SK-N-SH treated with all-trans-retinoic acid at 6 μM for 48 hours (cell line): ENCODE results near the gene ASAP2.

Source experiments
- ATAC-seq: fragments of 200-7000 bp; cut with Tn5 transposase; 3 replicates; pipeline ENCODE4 v1.9.1; 2020; ENCODE audit warnings: mild to moderate bottlenecking, moderate library complexity
- ARNTL ChIP-seq: fragments of 450-650 bp; formaldehyde crosslinking; IDR thresholded peaks from 2 replicates; pipeline ENCODE4 v1.5.0; 2020; ENCODE audit warnings: low read depth, mild to moderate bottlenecking, moderate library complexity, borderline replicate concordance
- BACH2 ChIP-seq: fragments of 250-450 bp; sonication (Bioruptor Pico); IDR thresholded peaks from 2 replicates; pipeline ENCODE4 v1.9.0; 2021; ENCODE audit warnings: mild to moderate bottlenecking, borderline replicate concordance
- CSDC2 ChIP-seq: fragments of 250-450 bp; sonication (Bioruptor Pico); IDR thresholded peaks from 2 replicates; pipeline ENCODE4 v1.5.0; 2020; ENCODE audit warnings: mild to moderate bottlenecking, moderate library complexity
- ESRRG ChIP-seq: fragments of 250-450 bp; sonication (Bioruptor Pico); IDR thresholded peaks from 2 replicates; pipeline ENCODE4 v1.6.1; 2021; ENCODE audit warnings: mild to moderate bottlenecking
- GLIS3 ChIP-seq: fragments of 250-450 bp; sonication (Bioruptor Pico); IDR thresholded peaks from 2 replicates; pipeline ENCODE4 v1.5.0; 2020; ENCODE audit warnings: mild to moderate bottlenecking, moderate library complexity
- ISL1 ChIP-seq: fragments of 250-450 bp; sonication (Bioruptor Pico); IDR thresholded peaks from 2 replicates; pipeline ENCODE4 v2.1.2; 2022; ENCODE audit warnings: mild to moderate bottlenecking, moderate library complexity
- OSR1 ChIP-seq: fragments of 250-450 bp; sonication (Bioruptor Pico); IDR thresholded peaks from 2 replicates; pipeline ENCODE4 v1.8.0; 2022; ENCODE audit warnings: moderate library complexity, mild to moderate bottlenecking, inconsistent platforms
- RARB ChIP-seq: fragments of 250-450 bp; sonication (Bioruptor Pico); IDR thresholded peaks from 2 replicates; pipeline ENCODE4 v1.8.0; 2021; ENCODE audit warnings: mild to moderate bottlenecking, moderate library complexity
- SNAI2 ChIP-seq: fragments of 250-450 bp; sonication (Bioruptor Pico); IDR thresholded peaks from 2 replicates; pipeline ENCODE4 v1.5.0; 2020; ENCODE audit warnings: mild to moderate bottlenecking, moderate library complexity
- TCF4 ChIP-seq: fragments of 250-450 bp; sonication (Bioruptor Pico); IDR thresholded peaks from 2 replicates; pipeline ENCODE4 v1.8.0; 2021; ENCODE audit warnings: mild to moderate bottlenecking, moderate library complexity, borderline replicate concordance
- TOX ChIP-seq: fragments of 250-450 bp; sonication (Bioruptor Pico); IDR thresholded peaks from 2 replicates; pipeline ENCODE4 v1.8.0; 2021; ENCODE audit warnings: mild to moderate bottlenecking, moderate library complexity, borderline replicate concordance
- ZC3H10 ChIP-seq: fragments of 250-450 bp; sonication (Bioruptor Pico); IDR thresholded peaks from 2 replicates; pipeline ENCODE4 v1.5.1; 2021; ENCODE audit warnings: mild to moderate bottlenecking, moderate library complexity
- ZFP3 ChIP-seq: fragments of 250-450 bp; sonication (Bioruptor Pico); IDR thresholded peaks from 2 replicates; pipeline ENCODE4 v1.5.0; 2020; ENCODE audit warnings: mild to moderate bottlenecking, moderate library complexity
- ZFP30 ChIP-seq: fragments of 450-650 bp; formaldehyde crosslinking; IDR thresholded peaks from 2 replicates; pipeline ENCODE4 v1.5.0; 2022; ENCODE audit warnings: mild to moderate bottlenecking, moderate library complexity
- ZNF565 ChIP-seq: fragments of 450-650 bp; formaldehyde crosslinking; conservative IDR thresholded peaks from 2 replicates; pipeline ENCODE4 v1.5.0; 2020; ENCODE audit warnings: low read depth, mild to moderate bottlenecking, moderate library complexity
- ZNF70 ChIP-seq: fragments of 450-650 bp; formaldehyde crosslinking; IDR thresholded peaks from 2 replicates; pipeline ENCODE4 v1.5.0; 2020; ENCODE audit warnings: mild to moderate bottlenecking, moderate library complexity
- ZNF8 ChIP-seq: fragments of 450-650 bp; formaldehyde crosslinking; IDR thresholded peaks from 2 replicates; pipeline ENCODE4 v1.5.0; 2020; ENCODE audit warnings: mild to moderate bottlenecking, moderate library complexity
- TF ChIP-seq, protein P1 (sequence below): fragments of 250-450 bp; sonication (Bioruptor Pico); IDR thresholded peaks from 2 replicates; pipeline ENCODE4 v1.8.0; 2021; ENCODE audit warnings: low read depth, mild to moderate bottlenecking, moderate library complexity, borderline replicate concordance
- TF ChIP-seq, protein P2 (sequence below): fragments of 250-450 bp; sonication (Bioruptor Pico); IDR thresholded peaks from 2 replicates; pipeline ENCODE4 v1.5.1; 2021; ENCODE audit warnings: mild to moderate bottlenecking, moderate library complexity
- TF ChIP-seq, protein P3 (sequence below): fragments of 250-450 bp; sonication (Bioruptor Pico); IDR thresholded peaks from 2 replicates; pipeline ENCODE4 v1.5.0; 2020; ENCODE audit warnings: mild to moderate bottlenecking, moderate library complexity
- TF ChIP-seq, protein P4 (sequence below): fragments of 250-450 bp; sonication (Bioruptor Pico); IDR thresholded peaks from 2 replicates; pipeline ENCODE4 v1.5.1; 2020; ENCODE audit warnings: low read depth, mild to moderate bottlenecking, moderate library complexity

Gene ASAP2

DNA sequence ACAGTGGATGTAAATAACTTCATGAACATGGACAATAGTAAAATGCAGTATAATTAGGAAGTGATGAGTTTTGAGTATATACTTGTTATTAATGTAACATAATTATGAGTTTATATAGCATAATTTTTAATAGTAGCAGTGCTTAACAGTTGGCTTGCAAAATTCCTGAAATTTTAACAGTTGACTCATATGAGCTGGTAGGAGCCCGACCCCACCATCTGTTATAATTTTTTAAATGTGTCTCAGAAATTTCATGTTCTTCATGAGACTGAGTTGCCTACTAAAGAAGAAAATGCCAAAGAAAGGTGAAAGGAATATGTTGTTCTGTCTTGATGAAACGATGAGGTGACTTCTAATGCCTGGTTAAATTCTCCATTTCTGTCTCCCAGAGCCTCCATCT, 154.1 kb downstream of the ASAP2 start:
- TF ChIP-seq ISL1 (CRISPR knock-in tag) (no peak), CSDC2 (CRISPR knock-in tag) (no peak), TCF4 (CRISPR knock-in tag) (no peak), ZNF565 (CRISPR knock-in tag) (no peak), ZNF8 (CRISPR knock-in tag) (no peak), BACH2 (CRISPR knock-in tag) (no peak), RARB (CRISPR knock-in tag) (no peak), ZC3H10 (CRISPR knock-in tag) (no peak), ZNF70 (no peak), SNAI2 (no peak)
- TF ChIP-seq, protein P1, sequence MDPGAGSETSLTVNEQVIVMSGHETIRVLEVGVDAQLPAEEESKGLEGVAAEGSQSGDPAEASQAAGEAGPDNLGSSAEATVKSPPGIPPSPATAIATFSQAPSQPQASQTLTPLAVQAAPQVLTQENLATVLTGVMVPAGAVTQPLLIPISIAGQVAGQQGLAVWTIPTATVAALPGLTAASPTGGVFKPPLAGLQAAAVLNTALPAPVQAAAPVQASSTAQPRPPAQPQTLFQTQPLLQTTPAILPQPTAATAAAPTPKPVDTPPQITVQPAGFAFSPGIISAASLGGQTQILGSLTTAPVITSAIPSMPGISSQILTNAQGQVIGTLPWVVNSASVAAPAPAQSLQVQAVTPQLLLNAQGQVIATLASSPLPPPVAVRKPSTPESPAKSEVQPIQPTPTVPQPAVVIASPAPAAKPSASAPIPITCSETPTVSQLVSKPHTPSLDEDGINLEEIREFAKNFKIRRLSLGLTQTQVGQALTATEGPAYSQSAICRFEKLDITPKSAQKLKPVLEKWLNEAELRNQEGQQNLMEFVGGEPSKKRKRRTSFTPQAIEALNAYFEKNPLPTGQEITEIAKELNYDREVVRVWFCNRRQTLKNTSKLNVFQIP (CRISPR knock-in tag), result no peak

DNA sequence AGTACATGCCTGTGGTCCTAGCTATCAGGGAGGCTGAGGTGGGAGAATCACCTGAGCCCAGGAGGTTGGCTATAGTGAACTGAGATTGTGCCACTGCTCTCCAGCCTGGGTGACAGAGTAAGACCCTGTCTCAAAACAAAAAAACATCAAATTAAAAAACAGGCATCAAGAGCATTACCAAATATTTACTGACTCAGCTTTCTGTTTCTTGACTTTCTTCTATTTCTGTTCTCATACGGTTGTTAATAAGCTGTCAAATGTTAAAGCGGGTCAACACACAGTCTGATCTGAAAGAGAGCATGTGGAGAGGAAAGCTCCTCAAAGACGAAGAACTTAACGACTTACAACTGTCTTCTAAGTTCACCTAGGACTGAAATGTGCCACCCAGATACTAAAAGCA, 157.8 kb downstream of the ASAP2 start:
- no peak for ATAC-seq
- TF ChIP-seq SNAI2 (no peak), ZFP3 (CRISPR knock-in tag) (no peak), ZFP30 (CRISPR knock-in tag) (no peak), BACH2 (CRISPR knock-in tag) (no peak), TCF4 (CRISPR knock-in tag) (no peak), ISL1 (CRISPR knock-in tag) (no peak), ZNF70 (no peak), ARNTL (CRISPR knock-in tag) (no peak), GLIS3 (no peak)
- TF ChIP-seq, protein P2, sequence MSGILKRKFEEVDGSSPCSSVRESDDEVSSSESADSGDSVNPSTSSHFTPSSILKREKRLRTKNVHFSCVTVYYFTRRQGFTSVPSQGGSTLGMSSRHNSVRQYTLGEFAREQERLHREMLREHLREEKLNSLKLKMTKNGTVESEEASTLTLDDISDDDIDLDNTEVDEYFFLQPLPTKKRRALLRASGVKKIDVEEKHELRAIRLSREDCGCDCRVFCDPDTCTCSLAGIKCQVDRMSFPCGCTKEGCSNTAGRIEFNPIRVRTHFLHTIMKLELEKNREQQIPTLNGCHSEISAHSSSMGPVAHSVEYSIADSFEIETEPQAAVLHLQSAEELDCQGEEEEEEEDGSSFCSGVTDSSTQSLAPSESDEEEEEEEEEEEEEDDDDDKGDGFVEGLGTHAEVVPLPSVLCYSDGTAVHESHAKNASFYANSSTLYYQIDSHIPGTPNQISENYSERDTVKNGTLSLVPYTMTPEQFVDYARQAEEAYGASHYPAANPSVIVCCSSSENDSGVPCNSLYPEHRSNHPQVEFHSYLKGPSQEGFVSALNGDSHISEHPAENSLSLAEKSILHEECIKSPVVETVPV, result no peak
- TF ChIP-seq, protein P1 (CRISPR knock-in tag), result no peak

More for the DNA sequence above, 154.1 kb downstream of the ASAP2 start:
- ATAC-seq, result peak; percentile 25; the same call in 1 of the 3 replicates

DNA sequence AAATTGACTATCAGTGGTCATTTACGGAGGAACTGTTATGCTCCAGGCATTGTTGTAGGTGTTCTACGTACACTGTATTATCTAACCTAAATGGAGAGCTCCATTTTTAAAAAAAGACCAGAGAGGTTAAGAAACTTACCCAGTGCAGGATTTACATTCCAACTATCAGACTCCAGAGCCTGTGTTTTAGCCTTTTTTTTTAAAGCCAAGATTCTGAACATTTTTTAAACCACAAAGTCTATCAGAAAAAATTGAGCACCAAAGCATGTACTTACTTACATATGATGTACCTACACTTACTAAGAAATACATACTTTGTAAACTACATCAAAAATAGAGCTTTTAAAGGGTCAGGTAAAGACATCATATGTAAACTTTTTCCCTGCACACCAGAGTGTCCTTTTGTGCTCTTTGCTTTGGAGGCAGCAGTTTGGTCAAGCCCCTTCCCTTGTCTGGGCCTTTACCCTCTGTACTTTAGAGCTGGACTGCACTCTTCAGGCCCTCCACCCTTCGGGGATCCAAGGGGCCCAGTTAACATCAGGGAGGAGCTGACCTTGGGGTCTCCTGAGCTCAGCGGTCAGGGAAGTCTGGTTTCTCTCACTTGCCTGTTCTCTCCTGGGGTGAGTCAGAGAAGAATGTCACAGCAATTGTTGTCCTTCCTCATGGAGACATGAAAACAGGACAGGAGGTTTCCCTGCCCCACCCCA, 158.3 kb downstream of the ASAP2 start:
- TF ChIP-seq TOX (no peak), ESRRG (CRISPR knock-in tag) (no peak), ZFP30 (CRISPR knock-in tag) (no peak), ISL1 (CRISPR knock-in tag) (no peak), ZNF70 (no peak), TCF4 (CRISPR knock-in tag) (no peak), ZNF8 (CRISPR knock-in tag) (no peak)
- TF ChIP-seq, protein P2, result no peak
- TF ChIP-seq, all 23 proteins: peak for 0
- ATAC-seq, result peak; percentile 60

DNA sequence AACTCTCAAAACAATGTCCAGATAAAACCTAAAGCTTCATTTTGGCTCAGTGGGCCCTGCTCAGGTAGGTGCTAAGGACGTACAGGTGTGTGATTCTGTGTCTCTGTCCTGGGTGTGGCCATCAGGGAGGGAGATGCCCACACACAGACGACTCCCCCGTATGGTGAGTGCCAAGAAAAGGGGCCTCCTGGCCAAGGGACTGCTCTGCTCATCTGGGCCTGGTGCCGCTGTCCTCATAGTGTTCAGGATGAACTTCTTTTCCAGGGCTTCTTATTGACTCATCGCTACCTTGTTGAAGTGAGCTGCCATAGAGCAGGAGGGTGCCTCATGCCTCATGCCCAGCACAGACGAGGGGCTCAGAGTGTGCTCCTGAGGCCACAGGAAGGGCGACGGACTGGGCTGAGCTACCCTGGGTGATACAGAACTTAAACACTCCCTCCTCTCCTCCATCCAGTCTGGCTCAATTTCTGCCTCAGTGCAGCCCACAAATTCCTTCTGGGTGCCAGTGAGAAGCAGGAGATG, 158.9 kb downstream of the ASAP2 start:
- ATAC-seq, result peak; percentile 13
- TF ChIP-seq, protein P2, result no peak
- no peak for TF ChIP-seq SNAI2
- TF ChIP-seq ZFP30 (CRISPR knock-in tag), result no peak
- TF ChIP-seq ZNF70, result no peak
- TF ChIP-seq OSR1, result no peak
- TF ChIP-seq, protein P1 (CRISPR knock-in tag), result no peak
- TF ChIP-seq, protein P3, sequence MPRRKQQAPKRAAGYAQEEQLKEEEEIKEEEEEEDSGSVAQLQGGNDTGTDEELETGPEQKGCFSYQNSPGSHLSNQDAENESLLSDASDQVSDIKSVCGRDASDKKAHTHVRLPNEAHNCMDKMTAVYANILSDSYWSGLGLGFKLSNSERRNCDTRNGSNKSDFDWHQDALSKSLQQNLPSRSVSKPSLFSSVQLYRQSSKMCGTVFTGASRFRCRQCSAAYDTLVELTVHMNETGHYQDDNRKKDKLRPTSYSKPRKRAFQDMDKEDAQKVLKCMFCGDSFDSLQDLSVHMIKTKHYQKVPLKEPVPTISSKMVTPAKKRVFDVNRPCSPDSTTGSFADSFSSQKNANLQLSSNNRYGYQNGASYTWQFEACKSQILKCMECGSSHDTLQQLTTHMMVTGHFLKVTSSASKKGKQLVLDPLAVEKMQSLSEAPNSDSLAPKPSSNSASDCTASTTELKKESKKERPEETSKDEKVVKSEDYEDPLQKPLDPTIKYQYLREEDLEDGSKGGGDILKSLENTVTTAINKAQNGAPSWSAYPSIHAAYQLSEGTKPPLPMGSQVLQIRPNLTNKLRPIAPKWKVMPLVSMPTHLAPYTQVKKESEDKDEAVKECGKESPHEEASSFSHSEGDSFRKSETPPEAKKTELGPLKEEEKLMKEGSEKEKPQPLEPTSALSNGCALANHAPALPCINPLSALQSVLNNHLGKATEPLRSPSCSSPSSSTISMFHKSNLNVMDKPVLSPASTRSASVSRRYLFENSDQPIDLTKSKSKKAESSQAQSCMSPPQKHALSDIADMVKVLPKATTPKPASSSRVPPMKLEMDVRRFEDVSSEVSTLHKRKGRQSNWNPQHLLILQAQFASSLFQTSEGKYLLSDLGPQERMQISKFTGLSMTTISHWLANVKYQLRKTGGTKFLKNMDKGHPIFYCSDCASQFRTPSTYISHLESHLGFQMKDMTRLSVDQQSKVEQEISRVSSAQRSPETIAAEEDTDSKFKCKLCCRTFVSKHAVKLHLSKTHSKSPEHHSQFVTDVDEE (CRISPR knock-in tag), result no peak
- TF ChIP-seq, protein P4, sequence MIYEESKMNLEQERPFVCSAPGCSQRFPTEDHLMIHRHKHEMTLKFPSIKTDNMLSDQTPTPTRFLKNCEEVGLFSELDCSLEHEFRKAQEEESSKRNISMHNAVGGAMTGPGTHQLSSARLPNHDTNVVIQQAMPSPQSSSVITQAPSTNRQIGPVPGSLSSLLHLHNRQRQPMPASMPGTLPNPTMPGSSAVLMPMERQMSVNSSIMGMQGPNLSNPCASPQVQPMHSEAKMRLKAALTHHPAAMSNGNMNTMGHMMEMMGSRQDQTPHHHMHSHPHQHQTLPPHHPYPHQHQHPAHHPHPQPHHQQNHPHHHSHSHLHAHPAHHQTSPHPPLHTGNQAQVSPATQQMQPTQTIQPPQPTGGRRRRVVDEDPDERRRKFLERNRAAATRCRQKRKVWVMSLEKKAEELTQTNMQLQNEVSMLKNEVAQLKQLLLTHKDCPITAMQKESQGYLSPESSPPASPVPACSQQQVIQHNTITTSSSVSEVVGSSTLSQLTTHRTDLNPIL (CRISPR knock-in tag), result no peak
